ENCODE measurements around the gene LRRC2.
"Not testable (repeated sequence)": the region's sequence is repeated elsewhere in the genome, so short reads cannot be mapped to it uniquely, and the experiment has no call there.

The LRRC2 gene

DNA sequence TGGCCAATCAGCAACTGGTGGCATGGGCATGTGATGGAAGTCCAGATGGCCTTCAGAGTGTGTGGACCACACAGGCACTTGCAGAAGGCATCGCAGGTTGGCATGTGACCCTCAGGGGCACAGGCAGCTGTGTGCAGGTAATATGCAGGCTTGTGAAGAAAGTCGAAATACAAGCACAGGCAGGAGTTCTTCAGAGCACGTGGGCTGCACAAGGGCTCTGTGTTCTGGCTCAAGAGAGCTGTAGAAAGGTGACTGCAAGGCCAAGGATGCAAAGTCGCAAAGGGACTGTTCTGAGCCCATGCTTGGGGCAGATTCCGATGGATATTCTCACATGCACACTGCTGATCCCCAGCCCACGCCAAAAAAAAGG lies 8.3 kb downstream of the LRRC2 start:
- DNase-seq (ENCODE audit: low read depth in 2 of 2), result no peak

DNA sequence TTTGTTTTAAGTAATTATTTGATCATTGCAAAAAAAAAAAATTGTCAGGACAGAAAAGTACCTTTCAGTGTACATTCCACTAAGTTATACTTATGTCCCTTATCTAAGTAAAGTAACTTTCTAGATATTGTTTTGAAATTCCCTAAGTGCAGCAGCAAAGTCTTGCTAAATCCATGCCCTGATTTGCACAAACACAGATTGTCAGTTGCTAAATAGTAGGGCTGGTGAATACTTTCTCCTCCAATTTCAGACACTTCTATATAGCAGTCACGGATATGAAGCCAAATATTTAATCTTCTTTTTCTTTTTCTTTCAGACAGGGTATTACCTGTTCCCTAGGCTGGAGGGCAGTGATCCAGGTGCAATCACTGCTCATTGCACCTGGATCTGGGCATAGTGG lies 12.9 kb downstream of the LRRC2 start:
- DNase-seq (ENCODE audit: low read depth in 2 of 2), result no peak

DNA sequence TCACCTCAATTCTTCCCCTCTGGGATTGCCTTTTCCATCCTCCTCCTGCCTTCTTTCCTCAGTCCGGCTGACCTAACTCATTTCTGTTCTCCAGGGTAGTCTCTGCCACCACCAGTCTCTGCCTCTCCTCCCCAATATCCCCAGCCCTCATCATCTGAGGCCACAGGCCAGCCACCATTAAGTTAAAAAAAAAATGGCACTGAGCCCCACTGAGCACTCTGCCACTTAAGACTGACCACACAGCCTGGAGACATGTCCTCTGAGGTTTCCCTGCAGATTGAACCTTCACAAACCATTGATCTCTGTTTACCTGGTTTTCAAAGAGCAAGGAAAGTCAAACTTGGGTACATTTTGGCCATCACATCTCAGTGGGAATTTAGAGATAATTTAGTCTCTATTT lies 13.6 kb downstream of the LRRC2 start:
- no peak for DNase-seq (ENCODE audit: low read depth in 2 of 2)

DNA sequence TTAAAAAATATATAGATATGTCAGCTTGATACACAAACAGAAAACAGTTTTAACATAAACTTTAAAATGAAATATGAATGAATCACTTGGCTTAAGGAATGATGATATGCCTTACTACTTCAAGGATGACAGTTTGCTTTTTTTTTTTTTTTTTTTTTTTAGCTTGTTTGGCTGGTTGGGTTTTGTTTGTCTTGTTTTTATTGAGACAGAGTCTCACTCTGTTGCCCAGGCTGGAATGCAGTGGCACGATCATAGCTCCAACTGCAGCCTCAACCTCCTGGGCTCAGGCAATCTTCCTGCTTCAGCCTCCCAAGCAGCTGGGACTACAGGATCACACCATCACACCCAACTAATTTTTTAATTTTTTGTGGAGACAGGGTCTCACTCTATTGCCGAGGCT lies 14.5 kb downstream of the LRRC2 start:
- no peak for DNase-seq (ENCODE audit: low read depth in 2 of 2)

DNA sequence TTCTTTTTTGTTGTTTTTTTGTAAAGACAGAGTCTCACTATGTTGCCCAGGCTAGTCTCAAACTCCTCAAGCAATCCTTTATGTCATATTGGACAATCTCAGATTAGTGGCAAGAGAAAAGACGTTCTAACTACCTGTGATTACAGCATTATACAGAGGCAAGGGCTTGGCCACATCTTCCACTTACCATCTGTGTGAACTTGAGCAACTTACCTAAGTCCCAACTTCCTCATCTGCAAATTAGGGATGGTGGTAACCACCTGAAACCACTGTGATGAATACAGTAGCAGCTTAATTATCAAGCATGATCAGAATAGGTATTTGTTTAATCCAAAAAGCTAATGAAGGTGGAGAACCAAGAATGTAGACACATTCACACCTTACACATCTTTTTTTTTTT lies 16.1 kb downstream of the LRRC2 start:
- DNase-seq (ENCODE audit: low read depth in 2 of 2), result no peak

DNA sequence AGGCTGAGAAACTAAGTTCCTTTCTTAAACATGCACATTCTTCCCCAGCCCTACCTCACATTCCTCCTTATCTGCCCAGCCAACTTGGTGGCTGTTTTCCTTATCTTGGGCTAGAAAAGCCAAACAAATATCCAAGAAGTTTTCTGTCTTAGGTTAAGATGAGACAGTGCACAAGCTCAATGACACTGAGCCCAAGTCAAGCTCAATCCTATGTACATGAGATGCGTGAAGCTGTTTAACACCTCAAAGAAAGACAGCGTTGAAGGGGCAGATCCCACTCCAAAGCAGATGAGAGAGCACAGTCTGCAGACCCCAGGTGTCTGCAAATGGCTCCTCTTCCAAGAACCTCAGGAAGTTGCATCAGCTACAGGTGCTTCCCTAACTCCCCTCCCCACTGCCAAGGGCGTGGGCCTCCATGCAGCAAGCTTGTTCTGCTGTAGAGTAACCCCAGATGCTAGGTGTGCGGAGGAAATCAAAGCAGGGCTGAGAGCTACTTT lies 16.6 kb downstream of the LRRC2 start:
- DNase-seq (ENCODE audit: low read depth in 2 of 2), result no peak

DNA sequence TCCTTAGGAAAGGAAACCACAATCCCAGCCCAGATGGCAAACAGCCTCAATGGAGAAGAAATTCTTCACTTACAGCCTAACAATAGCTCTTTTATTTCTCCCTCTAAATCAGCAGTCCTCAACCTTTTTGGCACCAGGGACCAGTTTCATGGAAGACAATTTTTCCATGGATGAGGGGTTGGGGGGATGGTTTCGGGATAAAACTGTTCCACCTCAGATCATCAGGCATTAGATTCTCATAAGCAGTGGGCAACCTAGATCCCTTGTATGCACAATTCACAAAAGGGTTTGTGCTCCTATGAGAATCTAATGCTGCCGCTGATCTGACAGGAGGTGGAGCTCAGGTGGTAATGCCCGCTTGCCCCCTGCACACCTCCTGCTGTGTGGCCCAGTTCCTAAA lies 17.5 kb downstream of the LRRC2 start:
- DNase-seq (ENCODE audit: low read depth in 2 of 2), result not testable (repeated sequence)

DNA sequence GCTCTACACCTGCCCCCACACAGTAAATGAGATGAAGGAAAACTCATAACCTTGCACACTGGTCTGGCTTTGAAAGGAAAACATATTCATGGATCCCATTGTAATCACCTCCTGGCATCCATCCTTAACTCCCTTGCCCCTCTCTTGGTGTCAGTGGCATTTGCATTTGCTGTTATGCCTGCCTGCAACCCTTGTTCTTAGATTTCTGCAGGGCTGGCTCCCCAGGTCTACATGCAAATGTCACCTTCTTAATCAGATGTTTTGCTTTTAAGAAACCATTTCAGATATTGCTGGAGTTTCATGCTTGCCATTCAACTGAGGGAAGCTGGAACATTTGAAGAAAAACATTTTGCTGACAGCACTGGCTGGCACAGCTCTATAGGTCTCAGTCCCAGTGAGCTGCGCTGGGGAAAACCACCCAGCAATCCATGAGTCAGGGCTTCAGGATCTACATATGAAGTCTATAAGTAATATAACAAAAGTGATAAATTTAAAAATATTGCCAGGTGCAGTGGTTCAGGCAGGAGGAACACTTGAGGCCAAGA lies 19.1 kb downstream of the LRRC2 start:
- DNase-seq (ENCODE audit: low read depth in 2 of 2), result no peak

DNA sequence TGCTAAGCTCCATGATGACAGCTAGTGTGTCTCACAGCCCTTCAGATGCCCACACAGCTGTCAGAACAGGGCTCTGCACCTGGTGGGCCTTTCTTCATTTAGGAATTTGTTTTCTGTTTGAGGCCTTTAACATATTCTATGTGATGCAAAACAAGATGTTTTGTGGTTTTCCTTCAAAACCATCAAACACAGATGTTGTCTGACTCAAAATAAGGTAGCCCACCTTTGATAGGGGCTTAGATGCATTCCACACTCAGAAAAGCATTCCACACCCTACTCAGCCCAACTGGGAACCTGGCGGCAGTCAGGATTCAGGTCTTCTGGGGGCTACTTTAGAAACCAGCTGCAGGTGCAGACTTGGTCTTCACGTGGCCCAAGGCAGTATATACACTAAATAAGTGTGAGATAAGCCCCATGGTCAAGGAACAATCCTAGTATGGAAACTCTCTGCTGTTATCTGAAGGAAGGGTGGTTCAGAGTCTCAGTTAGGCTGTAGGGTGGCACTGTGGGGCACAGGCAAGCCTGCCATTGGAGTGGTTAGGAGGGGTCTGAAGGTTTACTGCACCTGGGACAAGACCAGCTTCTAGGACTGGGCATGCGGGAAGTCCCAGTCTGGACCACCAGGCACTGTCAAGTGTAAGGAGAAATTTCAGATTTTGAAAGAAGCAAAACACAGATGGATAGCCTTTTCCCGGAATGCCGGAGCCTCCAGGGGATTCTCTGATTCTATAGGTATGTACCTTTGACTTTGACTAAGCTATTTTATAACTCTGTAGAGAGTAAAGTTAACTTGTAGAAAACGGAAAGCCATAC lies 20.1 kb downstream of the LRRC2 start:
- DNase-seq (ENCODE audit: low read depth in 2 of 2), result no peak

DNA sequence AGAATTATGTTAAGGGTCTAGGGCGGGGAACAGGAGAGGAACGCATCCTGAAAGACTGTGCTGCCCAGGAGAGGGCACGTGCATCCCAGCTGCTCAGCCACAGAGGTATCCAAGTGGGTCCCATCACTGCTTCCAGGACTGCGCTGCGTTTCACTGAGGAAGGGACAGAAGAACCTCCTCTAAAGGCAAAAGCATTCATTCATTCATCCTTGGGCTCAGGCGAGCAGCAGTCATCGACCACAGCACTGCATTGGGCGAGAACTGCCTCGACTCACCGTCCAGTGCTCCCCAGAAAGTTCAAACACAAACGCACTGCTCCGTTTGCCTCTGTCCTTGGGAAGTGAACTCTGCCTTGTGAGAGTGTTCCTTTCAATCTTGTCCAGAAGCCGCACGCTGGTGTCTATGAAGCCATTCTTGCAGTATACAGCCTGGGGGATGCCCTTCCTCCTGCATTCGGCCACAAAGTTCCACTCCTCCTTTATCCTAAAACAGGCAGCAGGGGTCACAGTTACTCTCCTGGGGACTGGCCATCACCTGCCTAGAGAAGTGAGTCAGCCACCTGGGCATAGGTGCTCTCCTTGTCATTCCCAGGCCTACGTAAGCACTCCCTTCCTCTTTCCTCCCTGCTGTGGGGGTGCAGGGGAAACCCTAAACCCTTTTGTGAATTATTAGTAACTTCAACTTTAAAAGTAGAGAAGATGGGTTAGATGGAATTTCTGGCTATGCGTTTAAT lies 21.2 kb downstream of the LRRC2 start:
- no peak for DNase-seq (ENCODE audit: low read depth in 2 of 2)

DNA sequence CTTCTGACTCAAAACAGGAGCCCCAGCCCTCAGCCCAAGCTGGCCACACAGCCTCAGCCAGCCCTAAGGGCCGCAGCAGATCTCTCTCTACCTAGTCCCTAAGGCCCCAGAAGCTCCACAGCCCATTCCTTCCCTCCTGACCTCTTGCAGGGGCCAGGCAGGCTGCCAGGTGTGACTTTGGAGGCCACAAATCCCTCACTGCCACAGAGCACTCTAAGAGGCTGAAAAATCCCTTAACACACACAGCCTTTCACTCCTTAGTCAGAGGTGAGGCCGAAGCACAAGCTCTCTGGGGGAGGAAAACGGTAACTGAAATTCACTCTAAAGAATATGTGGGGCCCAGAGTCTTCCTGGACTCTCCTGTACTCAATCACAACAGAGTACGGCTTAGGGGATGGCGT lies 23.3 kb downstream of the LRRC2 start:
- DNase-seq (ENCODE audit: low read depth in 2 of 2), result no peak

DNA sequence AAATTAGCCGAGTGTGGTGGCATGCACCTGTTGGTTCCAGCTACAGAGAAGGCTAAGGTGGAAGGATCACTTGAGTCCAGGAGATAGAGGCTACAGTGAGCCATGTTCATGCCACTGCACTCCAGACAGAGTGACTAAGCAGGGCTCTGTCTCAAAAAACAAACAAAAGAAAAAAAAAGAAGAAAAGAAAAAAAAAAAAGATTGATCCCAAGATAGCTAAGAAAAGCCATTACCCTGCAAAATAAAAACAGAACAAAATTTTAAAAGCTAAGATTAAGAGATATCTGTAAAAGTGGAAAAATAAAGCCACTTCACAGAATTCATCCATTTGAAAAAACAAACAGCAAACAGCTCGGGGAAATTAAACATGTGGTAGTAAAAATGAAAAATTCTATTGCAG lies 23.8 kb downstream of the LRRC2 start:
- no peak for DNase-seq (ENCODE audit: low read depth in 2 of 2)

DNA sequence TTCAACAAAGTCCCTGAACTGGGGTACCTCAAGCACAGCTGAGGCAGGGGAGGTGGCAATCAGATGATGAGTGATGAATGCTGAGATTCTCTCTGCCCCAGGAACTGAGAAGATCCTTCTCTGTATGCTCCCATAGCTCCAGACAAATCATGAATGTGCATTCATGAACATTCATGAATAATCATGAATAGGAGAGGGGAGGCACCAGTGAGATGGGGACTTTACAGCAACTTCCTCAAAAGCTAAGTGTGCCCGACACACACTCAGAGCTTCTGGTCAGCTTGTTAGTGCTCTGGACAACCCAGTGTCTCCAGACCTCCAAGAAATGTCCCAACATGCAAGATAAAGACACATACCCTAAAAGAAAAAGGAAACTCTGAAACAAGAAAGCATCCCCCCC lies 24.3 kb downstream of the LRRC2 start:
- DNase-seq (ENCODE audit: low read depth in 2 of 2), result no peak

DNA sequence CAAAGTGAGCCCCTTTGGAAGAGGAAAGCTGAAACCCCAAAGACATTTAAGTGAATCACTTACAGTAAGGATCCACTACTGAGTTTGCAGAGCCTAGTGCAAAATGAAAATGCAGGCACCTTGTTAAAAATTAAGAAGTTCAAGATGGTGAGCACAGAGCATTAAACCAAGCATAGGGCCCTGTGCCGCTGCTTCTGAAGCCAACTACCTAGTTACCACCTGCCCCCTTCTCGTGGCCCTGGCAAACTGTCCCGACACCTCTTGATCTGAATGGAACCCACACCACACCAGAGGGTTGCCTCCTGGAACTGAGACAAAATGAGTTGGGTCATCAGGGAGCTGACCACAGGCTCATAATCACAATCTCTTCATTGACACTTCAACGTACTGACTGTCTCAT lies 25.6 kb downstream of the LRRC2 start:
- DNase-seq (ENCODE audit: low read depth in 2 of 2), result no peak

DNA sequence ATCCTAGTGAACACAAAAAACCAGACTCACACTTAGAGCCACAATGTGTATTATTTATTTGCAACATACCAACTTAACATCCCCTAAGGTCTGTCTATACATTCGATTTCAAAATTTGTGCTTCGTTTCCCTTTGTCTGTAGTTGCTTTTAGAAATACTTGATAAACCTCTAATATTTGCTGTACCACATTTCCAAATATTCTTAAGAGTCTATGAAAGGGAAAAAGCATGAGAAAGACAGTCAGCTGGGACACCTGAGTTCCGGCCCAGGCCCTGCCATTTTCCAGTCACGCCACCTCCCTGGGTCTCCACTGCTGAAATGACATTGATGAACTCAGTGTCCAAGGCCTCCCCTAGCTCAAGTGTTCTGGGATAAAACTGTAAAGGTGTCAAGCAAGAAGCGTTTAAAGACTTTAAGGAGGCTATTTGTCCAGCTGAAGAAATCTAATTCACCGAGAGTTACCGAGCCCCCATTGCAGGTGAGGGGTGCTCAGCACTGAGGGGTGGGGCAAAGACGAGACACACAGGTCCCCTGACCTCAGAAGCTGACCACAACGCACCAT lies 26.6 kb downstream of the LRRC2 start:
- no peak for DNase-seq (ENCODE audit: low read depth in 2 of 2)

DNA sequence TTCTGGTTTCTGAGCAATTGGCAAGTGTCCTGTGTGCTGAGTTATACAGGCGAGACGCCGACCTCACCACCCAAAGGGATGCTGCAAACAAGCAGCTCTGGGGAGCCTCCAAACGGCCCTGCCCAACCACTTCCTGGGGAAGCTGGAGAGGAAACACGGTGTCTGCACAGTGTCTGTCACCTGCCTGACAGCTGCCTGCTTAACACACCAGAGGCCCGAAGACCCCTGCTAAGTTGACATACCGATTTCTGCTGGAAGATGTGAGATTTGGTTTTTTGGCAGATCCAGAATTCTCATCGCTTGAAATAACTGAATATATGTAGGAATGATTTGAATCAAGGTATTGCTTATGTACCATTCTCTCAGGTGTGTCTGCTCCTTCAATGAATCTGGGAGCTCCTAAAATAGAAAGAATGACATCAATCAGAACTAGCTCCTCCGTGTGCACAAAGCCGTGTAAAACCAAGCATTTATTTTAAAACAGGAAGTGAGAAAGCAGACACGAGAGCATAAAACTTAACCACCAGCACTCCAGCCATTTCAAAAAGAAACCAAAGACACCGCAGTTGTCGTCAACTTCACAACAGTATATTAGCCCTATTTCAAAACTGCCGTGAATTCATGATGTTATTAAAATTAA lies 27.2 kb downstream of the LRRC2 start:
- peak; percentile 60 to 67 for DNase-seq (ENCODE audit: low read depth in 2 of 2)

DNA sequence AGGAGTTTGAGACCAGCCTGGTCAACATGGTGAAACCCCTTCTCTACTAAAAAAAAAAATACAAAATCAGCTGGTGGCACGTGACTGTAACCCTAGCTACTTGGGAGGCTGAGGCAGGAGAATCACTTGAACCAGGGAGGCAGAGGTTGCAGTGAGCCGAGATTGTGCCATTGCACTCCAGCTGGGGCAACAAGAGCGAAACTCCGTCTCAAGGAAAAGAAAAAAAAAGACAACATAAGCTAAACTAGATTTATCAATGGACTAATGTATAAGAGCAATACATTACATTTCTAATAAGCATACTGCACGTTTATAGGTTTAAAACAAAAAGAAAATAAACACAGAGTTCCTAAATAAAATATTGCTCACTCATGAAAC lies 27.7 kb downstream of the LRRC2 start:
- not testable (repeated sequence) for DNase-seq (ENCODE audit: low read depth in 2 of 2)

DNA sequence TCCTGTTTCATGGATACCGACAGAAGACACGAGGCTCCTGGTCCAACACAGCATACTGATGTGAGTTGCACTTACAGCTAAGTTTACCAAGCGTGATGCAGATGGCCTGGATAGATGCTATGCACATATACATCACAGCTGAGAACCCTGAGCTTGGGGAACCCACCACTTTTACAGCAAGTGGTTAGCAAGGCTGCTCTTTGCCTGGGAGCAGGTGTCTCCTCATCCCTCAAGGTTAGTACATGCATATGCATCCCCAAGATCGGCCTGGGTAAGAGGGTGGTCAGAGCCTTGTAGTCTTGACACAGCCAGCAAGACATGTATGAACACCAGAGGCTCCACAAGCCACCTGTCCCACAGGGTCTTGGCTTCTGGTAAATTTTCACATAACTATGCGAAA lies 28.3 kb downstream of the LRRC2 start:
- no peak for DNase-seq (ENCODE audit: low read depth in 2 of 2)

DNA sequence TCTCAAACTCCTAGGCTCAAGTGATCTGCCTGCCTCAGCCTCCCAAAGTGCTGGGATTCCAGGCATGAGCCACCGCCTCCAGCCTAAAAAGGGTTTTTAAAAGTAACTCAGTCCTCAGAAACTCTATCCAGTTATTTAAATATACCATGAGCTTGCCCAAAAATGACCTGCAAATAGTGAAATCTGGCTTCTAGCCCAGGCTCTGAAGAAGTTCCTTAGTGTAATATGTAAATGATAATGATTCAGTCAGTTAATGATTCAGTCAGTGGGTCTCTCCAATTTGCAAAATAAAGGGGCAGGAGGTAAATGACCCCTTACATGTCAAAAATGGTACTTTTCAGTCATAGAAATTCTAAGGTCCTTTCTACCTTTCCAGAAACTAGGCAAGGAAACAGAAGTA lies 28.8 kb downstream of the LRRC2 start:
- no peak for DNase-seq (ENCODE audit: low read depth in 2 of 2)

DNA sequence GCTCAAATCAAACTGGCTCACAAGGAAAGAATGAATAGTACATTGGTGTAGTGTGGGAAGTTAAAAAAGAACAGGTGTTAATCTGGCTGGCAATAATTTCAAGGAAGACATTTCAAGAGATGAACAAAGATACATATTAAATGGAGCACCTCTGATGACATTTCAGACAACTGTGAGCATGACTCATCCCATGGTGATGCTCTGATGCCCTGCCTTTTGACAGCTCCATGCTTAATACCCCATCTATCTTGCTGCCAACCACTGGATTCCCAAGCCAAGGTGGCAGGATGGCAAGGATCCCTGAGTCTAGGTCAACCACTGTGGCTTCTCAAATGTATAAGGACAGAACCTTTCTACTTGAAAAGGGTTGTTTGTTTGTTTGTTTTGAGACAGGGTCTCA lies 29.3 kb downstream of the LRRC2 start:
- no peak for DNase-seq (ENCODE audit: low read depth in 2 of 2)

DNA sequence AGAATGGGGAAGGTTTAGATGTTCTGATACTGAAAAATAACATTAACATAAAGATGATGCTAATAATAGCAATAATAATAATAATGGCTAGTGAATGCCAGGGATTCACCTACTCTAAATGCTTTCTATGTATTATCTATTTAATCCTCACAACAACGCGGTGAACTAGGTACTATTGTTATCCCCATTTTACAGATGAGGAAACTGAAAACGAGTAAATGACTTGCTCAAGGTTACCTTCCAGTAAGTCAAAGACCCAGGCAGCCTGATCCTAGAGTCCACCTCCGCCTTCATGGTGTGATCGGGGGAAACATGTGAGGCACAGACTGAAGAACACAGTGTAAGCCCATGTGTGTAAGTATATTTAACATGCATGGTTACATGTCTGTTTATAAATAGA lies 30.4 kb downstream of the LRRC2 start:
- no peak for DNase-seq (ENCODE audit: low read depth in 2 of 2)

DNA sequence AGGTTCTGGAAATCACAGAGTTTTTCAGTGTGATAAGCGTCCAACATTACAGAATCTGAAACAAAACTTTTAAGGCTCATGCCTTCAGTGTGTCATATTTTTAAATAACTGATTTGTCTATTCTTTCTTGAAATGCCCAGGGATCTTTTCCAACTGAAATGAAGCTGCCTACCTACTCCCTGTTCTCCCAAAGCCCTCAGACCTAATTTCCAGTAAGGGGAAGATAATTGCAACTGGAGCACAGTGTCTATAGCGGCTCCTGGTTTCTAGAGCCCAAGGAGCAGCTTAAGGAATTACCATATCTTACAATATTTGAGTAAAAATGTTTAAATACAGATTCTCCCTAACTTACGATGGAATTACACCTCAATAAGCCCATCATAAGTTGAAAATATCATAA lies 33.0 kb downstream of the LRRC2 start:
- no peak for DNase-seq (ENCODE audit: low read depth in 2 of 2)

Data from stimulated activated CD8-positive, alpha-beta memory T cell treated with anti-CD3 and anti-CD28 coated beads, Interleukin-15, amount 100 ng/mL, for 4 hours (primary cell).